SU-DHL-6 (cell line): ENCODE measurements around the gene ULBP2.

Experiments
- H2AFZ ChIP-seq: fragments of 200-600 bp; sonication (generic); 2 replicates; pipeline ENCODE4 v1.6.1; 2014; ENCODE audit warnings: low read depth, mild to moderate bottlenecking, moderate library complexity, mixed read lengths, antibody characterized with exemption, low read length; ENCODE audit not compliant: severe bottlenecking
- H3F3A ChIP-seq: fragments of 200-600 bp; shearing (Covaris generic); 2 replicates; pipeline ENCODE4 v1.6.0; 2016; ENCODE audit warnings: antibody characterized with exemption, mild to moderate bottlenecking; ENCODE audit not compliant: insufficient read depth
- H3K27ac ChIP-seq: fragments of 200-600 bp; sonication (generic); 2 replicates; pipeline ENCODE4 v1.5.1; 2016; ENCODE audit warnings: low read depth, mild to moderate bottlenecking, low read length, moderate library complexity, mixed read lengths
- H3K27me3 ChIP-seq: fragments of 200-600 bp; sonication (generic), shearing (Covaris generic); 2 replicates; pipeline ENCODE4 v1.6.0; 2014; ENCODE audit warnings: mild to moderate bottlenecking, low read length
- H3K36me3 ChIP-seq: fragments of 200-600 bp; sonication (generic); 2 replicates; pipeline ENCODE4 v1.6.1; 2014; ENCODE audit warnings: mild to moderate bottlenecking, low read length, mixed read lengths
- H3K4me2 ChIP-seq: fragments of 300-600, 200-600 bp; shearing (Covaris generic), sonication (generic); 2 replicates; pipeline ENCODE4 v1.6.0; 2014; ENCODE audit warnings: low read length, low read depth, mild to moderate bottlenecking; ENCODE audit not compliant: poor library complexity, severe bottlenecking
- H3K4me3 ChIP-seq: fragments of 200-600 bp; sonication (generic); 2 replicates; pipeline ENCODE4 v1.5.1; 2014; ENCODE audit warnings: antibody characterized with exemption, low read length, mild to moderate bottlenecking, mixed read lengths; ENCODE audit not compliant: insufficient read depth, poor library complexity, severe bottlenecking
- H3K79me2 ChIP-seq: fragments of 200-600 bp; sonication (generic); 2 replicates; pipeline ENCODE4 v1.6.1; 2014; ENCODE audit warnings: mild to moderate bottlenecking, low read length, moderate library complexity; ENCODE audit not compliant: insufficient read depth
- H3K9ac ChIP-seq: fragments of 200-600 bp; sonication (generic); 2 replicates; pipeline ENCODE4 v1.7.0; 2014; ENCODE audit warnings: mild to moderate bottlenecking, low read length
- H3K9me2 ChIP-seq: fragments of 200-600 bp; sonication (generic); replicated peaks from 2 replicates; pipeline ENCODE4 v1.6.1; 2014; ENCODE audit warnings: low read length; ENCODE audit not compliant: insufficient read depth
- H3K9me3 ChIP-seq: fragments of 200-600 bp; sonication (generic); 2 replicates; pipeline ENCODE4 v1.6.1; 2014; ENCODE audit warnings: low read length, mixed read lengths; ENCODE audit not compliant: insufficient read depth
- H4K20me1 ChIP-seq: fragments of 200-600 bp; sonication (generic); 2 replicates; pipeline ENCODE4 v1.6.1; 2014; ENCODE audit warnings: low read depth, mild to moderate bottlenecking, antibody characterized with exemption, low read length, moderate library complexity, mixed read lengths
- EZH2phosphoT487 ChIP-seq: fragments of 200-600 bp; sonication (generic), shearing (Covaris generic); conservative IDR thresholded peaks from 2 replicates; pipeline ENCODE4 v1.6.1; 2018; ENCODE audit warnings: mild to moderate bottlenecking, antibody characterized with exemption, low read length, moderate library complexity, mixed read lengths
- TF ChIP-seq, protein P1 (sequence below): fragments of 200-600 bp; sonication (generic); IDR thresholded peaks from one replicate; pipeline ENCODE4 v1.5.1; 2017; ENCODE audit warnings: antibody characterized with exemption, mild to moderate bottlenecking, low read length, moderate library complexity; ENCODE audit not compliant: insufficient read depth, poor library complexity, severe bottlenecking

The ULBP2 gene

GRCh38 chr6:149923327-149923986 lies 18.4 kb upstream of the ULBP2 start:
- Histone ChIP-seq H2AFZ (no peak overlapping the region), H3K27ac (no peak overlapping the region), H3K36me3 (no peaks in the 10 kb centered on the region), H3K9me3 (no peaks in the 10 kb centered on the region), H4K20me1 (no peaks in the 10 kb centered on the region), H3K4me2 (no peak overlapping the region), H3K79me2 (no peaks in the 10 kb centered on the region), H3K4me3 (no peak overlapping the region), H3K9me2 (no peaks in the 10 kb centered on the region), H3K9ac (no peak overlapping the region), H3K27me3 (no peaks in the 10 kb centered on the region), H3F3A (no peaks in the 10 kb centered on the region)
- TF ChIP-seq, protein P1, sequence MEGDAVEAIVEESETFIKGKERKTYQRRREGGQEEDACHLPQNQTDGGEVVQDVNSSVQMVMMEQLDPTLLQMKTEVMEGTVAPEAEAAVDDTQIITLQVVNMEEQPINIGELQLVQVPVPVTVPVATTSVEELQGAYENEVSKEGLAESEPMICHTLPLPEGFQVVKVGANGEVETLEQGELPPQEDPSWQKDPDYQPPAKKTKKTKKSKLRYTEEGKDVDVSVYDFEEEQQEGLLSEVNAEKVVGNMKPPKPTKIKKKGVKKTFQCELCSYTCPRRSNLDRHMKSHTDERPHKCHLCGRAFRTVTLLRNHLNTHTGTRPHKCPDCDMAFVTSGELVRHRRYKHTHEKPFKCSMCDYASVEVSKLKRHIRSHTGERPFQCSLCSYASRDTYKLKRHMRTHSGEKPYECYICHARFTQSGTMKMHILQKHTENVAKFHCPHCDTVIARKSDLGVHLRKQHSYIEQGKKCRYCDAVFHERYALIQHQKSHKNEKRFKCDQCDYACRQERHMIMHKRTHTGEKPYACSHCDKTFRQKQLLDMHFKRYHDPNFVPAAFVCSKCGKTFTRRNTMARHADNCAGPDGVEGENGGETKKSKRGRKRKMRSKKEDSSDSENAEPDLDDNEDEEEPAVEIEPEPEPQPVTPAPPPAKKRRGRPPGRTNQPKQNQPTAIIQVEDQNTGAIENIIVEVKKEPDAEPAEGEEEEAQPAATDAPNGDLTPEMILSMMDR = no peak
- no peak for TF ChIP-seq EZH2phosphoT487

GRCh38 chr6:149924206-149924932 lies 17.4 kb upstream of the ULBP2 start:
- Histone ChIP-seq H4K20me1 (no peaks in the 10 kb centered on the region), H3K9me2 (no peaks in the 10 kb centered on the region), H3F3A (no peaks in the 10 kb centered on the region), H3K4me2 (no peak overlapping the region), H3K36me3 (no peaks in the 10 kb centered on the region), H3K27ac (no peak overlapping the region), H3K4me3 (no peak overlapping the region), H3K9me3 (no peaks in the 10 kb centered on the region), H3K9ac (no peak overlapping the region), H3K27me3 (no peaks in the 10 kb centered on the region), H2AFZ (no peak overlapping the region), H3K79me2 (no peaks in the 10 kb centered on the region)
- no peak for TF ChIP-seq EZH2phosphoT487
- TF ChIP-seq, protein P1 = no peak

DNA sequence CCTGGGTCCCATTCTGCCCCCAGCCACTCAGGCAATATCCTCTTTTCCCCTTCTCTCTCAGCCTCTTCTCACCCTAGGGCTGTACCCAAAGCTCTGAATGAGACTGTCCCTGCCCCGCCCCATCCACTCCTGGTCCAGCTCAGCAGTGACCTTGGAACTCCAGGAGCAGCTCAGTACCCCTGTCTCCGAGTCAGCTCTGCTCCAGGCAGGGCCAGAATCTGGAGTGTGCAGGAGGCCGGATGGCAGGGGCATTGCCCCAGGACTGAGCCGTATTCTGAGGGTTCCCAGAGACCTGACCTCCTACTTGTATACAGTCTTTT lies 16.9 kb upstream of the ULBP2 start:
- Histone ChIP-seq H3K27me3 (no peaks in the 10 kb centered on the region), H3K9me3 (no peaks in the 10 kb centered on the region), H3K4me2 (no peak overlapping the region), H2AFZ (no peak overlapping the region), H4K20me1 (no peaks in the 10 kb centered on the region), H3K9ac (no peak overlapping the region), H3K79me2 (no peaks in the 10 kb centered on the region), H3K4me3 (no peak overlapping the region), H3K36me3 (no peaks in the 10 kb centered on the region), H3K9me2 (no peaks in the 10 kb centered on the region), H3K27ac (no peak overlapping the region), H3F3A (no peaks in the 10 kb centered on the region)
- TF ChIP-seq EZH2phosphoT487 = no peak
- TF ChIP-seq, protein P1 = no peak
